ENCODE measurements around the gene GABRR1. TPM values are rescaled to one million over a fixed set of nuclear protein-coding genes. Genes with fewer than 3 reads are reported as not detected.

GABRR1 gene
- total and polyA plus RNA-seq, 2 of the 13 experiments (the other 11 are each of a cell fraction or from before 2014, with no cell fraction given): not detected

GRCh38 chr6:89216411-89216810 lies 747 bp downstream of the GABRR1 start:
- BruUV-seq (replicated peaks): no TSS peak
- Histone ChIP-seq H3K9ac (ENCODE audit: insufficient read depth, low read depth, low read length) (no peak overlapping the region), H4K20me1 (ENCODE audit: insufficient read depth, low read length) (no peaks in the 10 kb centered on the region), H3K4me2 (ENCODE audit: low read depth, low read length) (no peak overlapping the region), H3K9me3 (ENCODE audit: low read length) (no peaks in the 10 kb centered on the region), H3K36me3 (replicated peaks in 1 of 2; ENCODE audit: control insufficient read depth in 1 of 2, insufficient read depth in 2 of 2, low read length in 2 of 2) (no peaks in the 10 kb centered on the region), H3K4me1 (ENCODE audit: insufficient read depth, low read length) (no peaks in the 10 kb centered on the region), H3K27me3 (ENCODE audit: control insufficient read depth in 1 of 2, insufficient read depth in 2 of 2, low read length in 2 of 2) (0 out of 5 replicates have a peak, but pooled peaks cover 0 to 8% of the 10 kb centered on the region in 2 experiments), H2AFZ (ENCODE audit: low read length) (no peak overlapping the region), H3K79me2 (ENCODE audit: insufficient read depth, low read length) (no peaks in the 10 kb centered on the region), H3K4me3 (replicated peaks in 1 of 3; ENCODE audit: insufficient read depth in 1 of 3, low read depth in 2 of 3, low read length in 3 of 3) (no peak overlapping the region), H3K27ac (ENCODE audit: extremely low read length, insufficient read depth, low read length) (no peak overlapping the region)
- no peak for TF ChIP-seq HMG20A (CRISPR knock-in tag; IDR thresholded peaks at IDR 0.05; ENCODE audit: borderline replicate concordance)
- TF ChIP-seq ZNF253 (CRISPR knock-in tag; IDR thresholded peaks at IDR 0.05; ENCODE audit: borderline replicate concordance): no peak
- no peak for TF ChIP-seq ZBTB38 (CRISPR knock-in tag; IDR thresholded peaks at IDR 0.05)
- no peak for TF ChIP-seq ZNF282 (IDR thresholded peaks at IDR 0.05; ENCODE audit: partially characterized antibody)
- TF ChIP-seq SMAD9 (CRISPR knock-in tag; IDR thresholded peaks at IDR 0.05): no peak
- no peak for TF ChIP-seq KLF16 (CRISPR knock-in tag; IDR thresholded peaks at IDR 0.05)
- TF ChIP-seq TCF7L2 (IDR thresholded peaks at IDR 0.05; ENCODE audit: low read depth, low read length): no peak
- no peak for TF ChIP-seq ZNF670 (CRISPR knock-in tag; IDR thresholded peaks at IDR 0.05; ENCODE audit: borderline replicate concordance)
- TF ChIP-seq GZF1 (CRISPR knock-in tag; IDR thresholded peaks at IDR 0.05): no peak
- ChIA-PET POLR2A (no interaction called here), CTCF (ENCODE audit: low intra/inter-chr PET ratio, low total read pairs) (no interaction called here)
- no peak for ATAC-seq
- in situ Hi-C loops (cut with HindIII; ENCODE audit: extremely low pct_ligation_motif_present, low pct_unique_long_range_greater_than_20kb) (no loop called here), intact Hi-C loops (cut with micrococcal nuclease; ENCODE audit: unreplicated experiment) (no loop called here)
- no peak for FAIRE-seq
- WGBS (ENCODE audit: low lambda C conversion rate): 43% methylated on average over 3 of the region's 4 CpGs
- no peak for DNase-seq (ENCODE audit: low spot score)

- 0 out of 5 replicates have a peak, but pooled peaks cover 0 to 5% of the 10 kb centered on the region in 2 experiments for H3K27me3 ChIP-seq (ENCODE audit: control insufficient read depth in 1 of 2, insufficient read depth in 2 of 2, low read length in 2 of 2)
- ChIA-PET POLR2A (no interaction called here), CTCF (ENCODE audit: low intra/inter-chr PET ratio, low total read pairs) (no interaction called here)
- H3K4me1 ChIP-seq (ENCODE audit: insufficient read depth, low read length): no peaks in the 10 kb centered on the region
- no peaks in the 10 kb centered on the region for H3K79me2 ChIP-seq (ENCODE audit: insufficient read depth, low read length)
- no peaks in the 10 kb centered on the region for H4K20me1 ChIP-seq (ENCODE audit: insufficient read depth, low read length)
- no peak for ATAC-seq
- DNase-seq (ENCODE audit: low spot score): no peak
- no peaks in the 10 kb centered on the region for H3K9me3 ChIP-seq (ENCODE audit: low read length)
- no peak overlapping the region for H3K4me2 ChIP-seq (ENCODE audit: low read depth, low read length)
- no peak overlapping the region for H3K4me3 ChIP-seq (replicated peaks in 1 of 3; ENCODE audit: insufficient read depth in 1 of 3, low read depth in 2 of 3, low read length in 3 of 3)
- H3K27ac ChIP-seq (ENCODE audit: extremely low read length, insufficient read depth, low read length): no peak overlapping the region
- no TSS peak for BruUV-seq (replicated peaks)
- H2AFZ ChIP-seq (ENCODE audit: low read length): no peak overlapping the region
- H3K36me3 ChIP-seq (replicated peaks in 1 of 2; ENCODE audit: control insufficient read depth in 1 of 2, insufficient read depth in 2 of 2, low read length in 2 of 2): no peaks in the 10 kb centered on the region
- intact Hi-C loops (cut with micrococcal nuclease; ENCODE audit: unreplicated experiment) (no loop called here), in situ Hi-C loops (cut with HindIII; ENCODE audit: extremely low pct_ligation_motif_present, low pct_unique_long_range_greater_than_20kb) (no loop called here)
- no peak for FAIRE-seq
- no peak overlapping the region for H3K9ac ChIP-seq (ENCODE audit: insufficient read depth, low read depth, low read length)
- no peak for TF ChIP-seq ZNF510 (CRISPR knock-in tag; IDR thresholded peaks at IDR 0.05; ENCODE audit: low read depth)
- TF ChIP-seq SMC3 (IDR thresholded peaks at IDR 0.05; ENCODE audit: low read length): no peak
- TF ChIP-seq ZNF468 (CRISPR knock-in tag; IDR thresholded peaks at IDR 0.05): no peak
- TF ChIP-seq RBFOX2 (IDR thresholded peaks at IDR 0.05; ENCODE audit: low read depth, low read length): no peak
- TF ChIP-seq FOXA3 (CRISPR knock-in tag; IDR thresholded peaks at IDR 0.05): no peak
- TF ChIP-seq NCOA2 (CRISPR knock-in tag; IDR thresholded peaks at IDR 0.05): no peak
- no peak for TF ChIP-seq ISX (CRISPR knock-in tag; conservative IDR thresholded peaks at IDR 0.05)
- TF ChIP-seq RERE (CRISPR knock-in tag; IDR thresholded peaks at IDR 0.05; ENCODE audit: low read depth): no peak
- no peak for TF ChIP-seq KDM6A (CRISPR knock-in tag; IDR thresholded peaks at IDR 0.05; ENCODE audit: low read depth)
Measured at GRCh38 chr6:89215391-89215790, 1.8 kb downstream of the GABRR1 start.
